K562 (cell line): ENCODE data around the gene MRI1. TPM values are rescaled to one million over a fixed set of nuclear protein-coding genes. Genes with fewer than 3 reads are reported as not detected.

ENCODE experiments used
- BRF1 ChIP-seq: IDR thresholded peaks from 3 replicates; pipeline ENCODE4 v1.6.1; 2011; ENCODE audit warnings: borderline replicate concordance, mild to moderate bottlenecking; ENCODE audit not compliant: insufficient read length; ENCODE audit errors: extremely low read depth
- CBFA2T3 ChIP-seq: fragments of 450-650 bp; IDR thresholded peaks from 2 replicates; pipeline ENCODE4 v1.6.1; 2017
- CBFB ChIP-seq: sonication (generic); formaldehyde crosslinking; IDR thresholded peaks from 2 replicates; pipeline ENCODE4 v1.4.0; 2020; ENCODE audit warnings: mild to moderate bottlenecking, missing genetic modification reagents
- CREBBP ChIP-seq: IDR thresholded peaks from one replicate; pipeline ENCODE4 v1.6.1; 2012; ENCODE audit warnings: low read depth, mild to moderate bottlenecking, control low read depth, inconsistent platforms, low read length
- GTF2A2 ChIP-seq: IDR thresholded peaks from 2 replicates; pipeline ENCODE4 v1.6.1; 2016; ENCODE audit warnings: mild to moderate bottlenecking, missing genetic modification characterization, missing compliant biosample characterization
- KAT2B ChIP-seq: IDR thresholded peaks from one replicate; pipeline ENCODE4 v1.6.1; 2012; ENCODE audit warnings: low read depth, mild to moderate bottlenecking, control low read depth, inconsistent platforms, low read length, moderate library complexity
- LEF1 ChIP-seq: fragments of 450-650 bp; IDR thresholded peaks from 2 replicates; pipeline ENCODE4 v1.6.1; 2016; ENCODE audit warnings: mild to moderate bottlenecking
- MECOM ChIP-seq: fragments of 250-450 bp; sonication (Bioruptor Pico); IDR thresholded peaks from 2 replicates; pipeline ENCODE4 v1.8.0; 2022; ENCODE audit warnings: inconsistent platforms
- MTA3 ChIP-seq: fragments of 450-650 bp; formaldehyde crosslinking; IDR thresholded peaks from 2 replicates; pipeline ENCODE4 v1.6.1; 2017; ENCODE audit warnings: mild to moderate bottlenecking, borderline replicate concordance
- SMARCB1 ChIP-seq: IDR thresholded peaks from 2 replicates; pipeline ENCODE4 v1.6.1; 2011; ENCODE audit warnings: improper control_type of control experiment, low read depth; ENCODE audit not compliant: insufficient read length
- SREBF2 ChIP-seq: sonication (generic); formaldehyde crosslinking; IDR thresholded peaks from 2 replicates; pipeline ENCODE4 v1.4.0; 2020; ENCODE audit warnings: mild to moderate bottlenecking, missing genetic modification reagents
- SUPT5H ChIP-seq: fragments of 450-650 bp; IDR thresholded peaks from 2 replicates; pipeline ENCODE4 v1.6.1; 2016
- ZBED1 ChIP-seq: IDR thresholded peaks from 2 replicates; pipeline ENCODE4 v1.6.1; 2014
- ZNF146 ChIP-seq: IDR thresholded peaks from one replicate; pipeline ENCODE4 v1.6.1; 2018; ENCODE audit warnings: missing compliant biosample characterization; ENCODE audit not compliant: unreplicated experiment
- ZNF79 ChIP-seq: fragments of 250-450 bp; sonication (Bioruptor Pico); IDR thresholded peaks from 2 replicates; pipeline ENCODE4 v1.4.0; 2020; ENCODE audit warnings: low read depth, mild to moderate bottlenecking, moderate library complexity
- polyA plus RNA-seq, 8 experiments: library from polyadenylated mRNA; depleted of rRNA in 4 of 8; stranded (reverse) in 5 of 8; unstranded in 3 of 8; fragments of >200 nt; fragmentation: Nextera tagmentation in 2 of 8; fragmentation: Illumina TruSeq in 1 of 8; extraction: Ambion mirVana in 2 of 8; extraction: Trizol in 1 of 8; gene quantifications; 2 replicates each; pipeline versions ENCODE4 v1.2.1 to v1.2.3, GENCODE V29; 2011 to 2014; ENCODE audit warnings: inconsistent platforms in 1 of 8, missing spikeins in 1 of 8
- total RNA-seq, 7 experiments: library from RNA; depleted of rRNA in 6 of 7; stranded (reverse); fragments of >200 nt in 6 of 7; fragmentation: Illumina TruSeq in 2 of 7; extraction: Trizol in 2 of 7; gene quantifications; 2 replicates each; pipeline versions ENCODE4 v1.2.1 to v1.2.3, GENCODE V29; 2011 to 2021; ENCODE audit warnings: low replicate concordance in 1 of 7
- TF ChIP-seq, protein P1 (sequence below): fragments of 250-450 bp; sonication (Bioruptor Pico); IDR thresholded peaks from 2 replicates; pipeline ENCODE4 v1.8.0; 2021; ENCODE audit warnings: moderate library complexity, mild to moderate bottlenecking, inconsistent platforms
- TF ChIP-seq, protein P2 (sequence below), 2 experiments: fragments of 150-350 bp in 1 of 2; IDR thresholded peaks; 2 replicates each; pipeline ENCODE4 v1.6.1; 2012 to 2016; ENCODE audit warnings: low read depth in 2 of 2, low read length in 2 of 2, mild to moderate bottlenecking in 1 of 2, moderate library complexity in 1 of 2
- TF ChIP-seq, protein P3 (sequence below): fragments of 250-450 bp; sonication (Bioruptor Pico); IDR thresholded peaks from 2 replicates; pipeline ENCODE4 v1.9.0; 2021; ENCODE audit warnings: mild to moderate bottlenecking, inconsistent platforms
- TF ChIP-seq, protein P4 (sequence below): fragments of 200-400 bp; formaldehyde crosslinking; IDR thresholded peaks from 2 replicates; pipeline ENCODE4 v1.6.1; 2017; ENCODE audit warnings: mild to moderate bottlenecking, low read depth, low read length, moderate library complexity

The MRI1 gene
- total and polyA plus RNA-seq, 9 of the 15 experiments (the other 6 are each of a cell fraction or from before 2014, with no cell fraction given): 5.5 to 57.4 (median 28.2) TPM

DNA sequence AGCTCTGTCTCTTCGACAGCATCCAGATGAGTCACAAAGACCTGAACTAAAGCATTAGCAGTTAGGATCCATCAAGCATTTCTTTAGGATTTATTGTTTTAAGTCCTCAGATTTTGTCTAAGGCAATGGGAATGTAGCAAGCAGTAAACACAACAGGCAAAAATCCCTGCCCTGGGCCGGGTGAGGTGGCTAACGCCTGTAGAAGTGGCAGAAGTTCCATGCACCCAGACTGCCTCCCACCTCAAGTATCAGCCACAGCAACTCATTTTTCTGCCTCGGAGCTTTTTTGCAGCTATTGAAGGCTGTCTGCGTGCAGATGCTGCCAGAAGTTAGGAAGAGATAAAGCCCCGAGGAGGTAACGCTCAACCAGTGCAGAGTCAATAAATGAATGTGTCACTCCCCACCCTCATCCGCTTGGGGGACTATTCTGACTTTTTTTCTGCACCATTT, 47.1 kb upstream of the MRI1 start (continued):
- TF ChIP-seq BRF1 (no peak), SMARCB1 (no peak), KAT2B (no peak), ZNF146 (no peak), ZBED1 (no peak), SREBF2 (no peak), CREBBP (no peak), CBFA2T3 (peak; percentile 96), LEF1 (peak; percentile 49; the same call in 1 of the 2 replicates), SUPT5H (no peak), MECOM (CRISPR knock-in tag) (no peak), CBFB (CRISPR knock-in tag) (no peak), GTF2A2 (tag) (no peak), MTA3 (no peak), ZNF79 (CRISPR knock-in tag) (no peak)
- TF ChIP-seq, protein P1, sequence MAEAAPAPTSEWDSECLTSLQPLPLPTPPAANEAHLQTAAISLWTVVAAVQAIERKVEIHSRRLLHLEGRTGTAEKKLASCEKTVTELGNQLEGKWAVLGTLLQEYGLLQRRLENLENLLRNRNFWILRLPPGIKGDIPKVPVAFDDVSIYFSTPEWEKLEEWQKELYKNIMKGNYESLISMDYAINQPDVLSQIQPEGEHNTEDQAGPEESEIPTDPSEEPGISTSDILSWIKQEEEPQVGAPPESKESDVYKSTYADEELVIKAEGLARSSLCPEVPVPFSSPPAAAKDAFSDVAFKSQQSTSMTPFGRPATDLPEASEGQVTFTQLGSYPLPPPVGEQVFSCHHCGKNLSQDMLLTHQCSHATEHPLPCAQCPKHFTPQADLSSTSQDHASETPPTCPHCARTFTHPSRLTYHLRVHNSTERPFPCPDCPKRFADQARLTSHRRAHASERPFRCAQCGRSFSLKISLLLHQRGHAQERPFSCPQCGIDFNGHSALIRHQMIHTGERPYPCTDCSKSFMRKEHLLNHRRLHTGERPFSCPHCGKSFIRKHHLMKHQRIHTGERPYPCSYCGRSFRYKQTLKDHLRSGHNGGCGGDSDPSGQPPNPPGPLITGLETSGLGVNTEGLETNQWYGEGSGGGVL (CRISPR knock-in tag): no peak
- TF ChIP-seq, protein P2, sequence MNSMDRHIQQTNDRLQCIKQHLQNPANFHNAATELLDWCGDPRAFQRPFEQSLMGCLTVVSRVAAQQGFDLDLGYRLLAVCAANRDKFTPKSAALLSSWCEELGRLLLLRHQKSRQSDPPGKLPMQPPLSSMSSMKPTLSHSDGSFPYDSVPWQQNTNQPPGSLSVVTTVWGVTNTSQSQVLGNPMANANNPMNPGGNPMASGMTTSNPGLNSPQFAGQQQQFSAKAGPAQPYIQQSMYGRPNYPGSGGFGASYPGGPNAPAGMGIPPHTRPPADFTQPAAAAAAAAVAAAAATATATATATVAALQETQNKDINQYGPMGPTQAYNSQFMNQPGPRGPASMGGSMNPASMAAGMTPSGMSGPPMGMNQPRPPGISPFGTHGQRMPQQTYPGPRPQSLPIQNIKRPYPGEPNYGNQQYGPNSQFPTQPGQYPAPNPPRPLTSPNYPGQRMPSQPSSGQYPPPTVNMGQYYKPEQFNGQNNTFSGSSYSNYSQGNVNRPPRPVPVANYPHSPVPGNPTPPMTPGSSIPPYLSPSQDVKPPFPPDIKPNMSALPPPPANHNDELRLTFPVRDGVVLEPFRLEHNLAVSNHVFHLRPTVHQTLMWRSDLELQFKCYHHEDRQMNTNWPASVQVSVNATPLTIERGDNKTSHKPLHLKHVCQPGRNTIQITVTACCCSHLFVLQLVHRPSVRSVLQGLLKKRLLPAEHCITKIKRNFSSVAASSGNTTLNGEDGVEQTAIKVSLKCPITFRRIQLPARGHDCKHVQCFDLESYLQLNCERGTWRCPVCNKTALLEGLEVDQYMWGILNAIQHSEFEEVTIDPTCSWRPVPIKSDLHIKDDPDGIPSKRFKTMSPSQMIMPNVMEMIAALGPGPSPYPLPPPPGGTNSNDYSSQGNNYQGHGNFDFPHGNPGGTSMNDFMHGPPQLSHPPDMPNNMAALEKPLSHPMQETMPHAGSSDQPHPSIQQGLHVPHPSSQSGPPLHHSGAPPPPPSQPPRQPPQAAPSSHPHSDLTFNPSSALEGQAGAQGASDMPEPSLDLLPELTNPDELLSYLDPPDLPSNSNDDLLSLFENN (IDR thresholded peaks at IDR 0.05; ENCODE audit: low read depth in 2 of 2, low read length in 2 of 2): peak in 1 of 2 experiments; percentile 87; a peak in 2 of 4 replicates
- TF ChIP-seq, protein P3, sequence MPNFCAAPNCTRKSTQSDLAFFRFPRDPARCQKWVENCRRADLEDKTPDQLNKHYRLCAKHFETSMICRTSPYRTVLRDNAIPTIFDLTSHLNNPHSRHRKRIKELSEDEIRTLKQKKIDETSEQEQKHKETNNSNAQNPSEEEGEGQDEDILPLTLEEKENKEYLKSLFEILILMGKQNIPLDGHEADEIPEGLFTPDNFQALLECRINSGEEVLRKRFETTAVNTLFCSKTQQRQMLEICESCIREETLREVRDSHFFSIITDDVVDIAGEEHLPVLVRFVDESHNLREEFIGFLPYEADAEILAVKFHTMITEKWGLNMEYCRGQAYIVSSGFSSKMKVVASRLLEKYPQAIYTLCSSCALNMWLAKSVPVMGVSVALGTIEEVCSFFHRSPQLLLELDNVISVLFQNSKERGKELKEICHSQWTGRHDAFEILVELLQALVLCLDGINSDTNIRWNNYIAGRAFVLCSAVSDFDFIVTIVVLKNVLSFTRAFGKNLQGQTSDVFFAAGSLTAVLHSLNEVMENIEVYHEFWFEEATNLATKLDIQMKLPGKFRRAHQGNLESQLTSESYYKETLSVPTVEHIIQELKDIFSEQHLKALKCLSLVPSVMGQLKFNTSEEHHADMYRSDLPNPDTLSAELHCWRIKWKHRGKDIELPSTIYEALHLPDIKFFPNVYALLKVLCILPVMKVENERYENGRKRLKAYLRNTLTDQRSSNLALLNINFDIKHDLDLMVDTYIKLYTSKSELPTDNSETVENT (CRISPR knock-in tag): no peak
- TF ChIP-seq, protein P4, sequence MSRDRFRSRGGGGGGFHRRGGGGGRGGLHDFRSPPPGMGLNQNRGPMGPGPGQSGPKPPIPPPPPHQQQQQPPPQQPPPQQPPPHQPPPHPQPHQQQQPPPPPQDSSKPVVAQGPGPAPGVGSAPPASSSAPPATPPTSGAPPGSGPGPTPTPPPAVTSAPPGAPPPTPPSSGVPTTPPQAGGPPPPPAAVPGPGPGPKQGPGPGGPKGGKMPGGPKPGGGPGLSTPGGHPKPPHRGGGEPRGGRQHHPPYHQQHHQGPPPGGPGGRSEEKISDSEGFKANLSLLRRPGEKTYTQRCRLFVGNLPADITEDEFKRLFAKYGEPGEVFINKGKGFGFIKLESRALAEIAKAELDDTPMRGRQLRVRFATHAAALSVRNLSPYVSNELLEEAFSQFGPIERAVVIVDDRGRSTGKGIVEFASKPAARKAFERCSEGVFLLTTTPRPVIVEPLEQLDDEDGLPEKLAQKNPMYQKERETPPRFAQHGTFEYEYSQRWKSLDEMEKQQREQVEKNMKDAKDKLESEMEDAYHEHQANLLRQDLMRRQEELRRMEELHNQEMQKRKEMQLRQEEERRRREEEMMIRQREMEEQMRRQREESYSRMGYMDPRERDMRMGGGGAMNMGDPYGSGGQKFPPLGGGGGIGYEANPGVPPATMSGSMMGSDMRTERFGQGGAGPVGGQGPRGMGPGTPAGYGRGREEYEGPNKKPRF: no peak
